K562 (cell line): Measurements from ENCODE around the gene SEMA5A. TPM values are rescaled to one million over a fixed set of nuclear protein-coding genes. Genes with fewer than 3 reads are reported as not detected.

Experiments used
- ATAC-seq: fragments of 200-7000 bp; cut with Tn5 transposase; 3 replicates; pipeline ENCODE4 v1.9.1; 2020; ENCODE audit warnings: moderate library complexity
- BruUV-seq: library from RNA; stranded (reverse); fragments of 400-500 nt; replicated peaks from 2 replicates; lab custom pipeline; 2021; lab: Mats Ljungman, UMichigan
- CTCF ChIA-PET: fragments of 300-600 bp; formaldehyde crosslinking; extraction: SDS; loops from one replicate; lab custom pipeline; 2021; ENCODE audit warnings: low intra/inter-chr PET ratio; lab: Yijun Ruan, JAX
- POLR2A ChIA-PET: fragments of 300-600, 350-650 bp; sonication (Branson Sonifier 250); formaldehyde crosslinking; extraction: SDS; loops from one replicate; lab custom pipeline; 2021; ENCODE audit warnings: antibody characterized with exemption, inconsistent platforms; lab: Yijun Ruan, JAX
- DNase-seq, 4 experiments: peaks; one replicate each; pipeline versions ENCODE4 v3.0.0 to v3.0.0-alpha.2; 2011 to 2018; ENCODE audit warnings: low spot score in 3 of 4, mixed read lengths in 3 of 4; ENCODE audit errors: extremely low read depth in 1 of 4
- FAIRE-seq: peaks from 2 replicates; lab custom pipeline; 2011; peaks lifted over from hg19 to GRCh38; lab: Jason Lieb, UNC
- H2AFZ ChIP-seq: 2 replicates; pipeline ENCODE4 v1.6.0; 2011; ENCODE audit warnings: low read depth, low read length, control low read depth, inconsistent platforms
- H3K27ac ChIP-seq: fragments of 200-600 bp; 3 replicates; pipeline ENCODE4 v1.8.0; 2011; ENCODE audit warnings: low read depth, mild to moderate bottlenecking, control low read depth, inconsistent platforms, low read length, moderate library complexity, mixed read lengths; ENCODE audit errors: extremely low read depth
- H3K27me3 ChIP-seq, 2 experiments: fragments of 300-600 bp in 1 of 2; 2 replicates in 1 of 2; 3 replicates in 1 of 2; pipeline versions ENCODE4 v1.6.0 to v1.8.0; 2011; ENCODE audit warnings: inconsistent platforms in 2 of 2, low read length in 2 of 2, mild to moderate bottlenecking in 1 of 2, mixed read lengths in 1 of 2, moderate library complexity in 1 of 2; ENCODE audit not compliant: control insufficient read depth in 2 of 2, insufficient read depth in 2 of 2
- H3K36me3 ChIP-seq: fragments of 300-600 bp; 3 replicates; pipeline ENCODE4 v1.8.0; 2011; ENCODE audit warnings: mild to moderate bottlenecking, low read length, inconsistent platforms; ENCODE audit not compliant: control insufficient read depth, insufficient read depth
- H3K4me1 ChIP-seq, 2 experiments: fragments of 200-600 bp in 1 of 2; replicated peaks in 1 of 2; 2 replicates in 1 of 2; 3 replicates in 1 of 2; pipeline versions ENCODE4 v1.5.1 to v1.8.0; 2011; ENCODE audit warnings: inconsistent platforms in 2 of 2, low read length in 2 of 2, mild to moderate bottlenecking in 1 of 2, mixed read lengths in 1 of 2, moderate library complexity in 1 of 2; ENCODE audit not compliant: control insufficient read depth in 2 of 2, insufficient read depth in 2 of 2
- H3K4me2 ChIP-seq: 2 replicates; pipeline ENCODE4 v1.6.1; 2011; ENCODE audit warnings: low read length, control low read depth, inconsistent platforms, mixed read lengths; ENCODE audit not compliant: insufficient read depth
- H3K4me3 ChIP-seq: fragments of 200-600 bp; sonication (generic), shearing (Covaris generic); 2 replicates; pipeline ENCODE4 v1.5.1; 2016; ENCODE audit warnings: control low read depth, inconsistent platforms
- H3K79me2 ChIP-seq: fragments of 200-600 bp; 3 replicates; pipeline ENCODE4 v1.8.0; 2011; ENCODE audit warnings: low read length, inconsistent platforms; ENCODE audit not compliant: control insufficient read depth, insufficient read depth
- H3K9ac ChIP-seq, 2 experiments: 2 replicates each; pipeline versions ENCODE4 v1.6.0 to v1.6.1; 2011; ENCODE audit warnings: low read depth in 2 of 2, low read length in 2 of 2, control low read depth in 1 of 2, inconsistent platforms in 1 of 2, mild to moderate bottlenecking in 1 of 2, mixed read lengths in 1 of 2; ENCODE audit not compliant: insufficient read depth in 1 of 2
- H3K9me1 ChIP-seq: one replicate; pipeline ENCODE4 v1.6.0; 2011; ENCODE audit warnings: inconsistent platforms, mild to moderate bottlenecking, low read length, moderate library complexity; ENCODE audit not compliant: control insufficient read depth, insufficient read depth
- H3K9me3 ChIP-seq: replicated peaks from 2 replicates; pipeline ENCODE4 v1.5.1; 2011; ENCODE audit warnings: low read depth, low read length, inconsistent platforms; ENCODE audit not compliant: control insufficient read depth, insufficient read depth
- H4K20me1 ChIP-seq: replicated peaks from 2 replicates; pipeline ENCODE4 v1.6.1; 2011; ENCODE audit warnings: low read length, inconsistent platforms, mixed read lengths; ENCODE audit not compliant: control insufficient read depth, insufficient read depth
- CAMTA2 ChIP-seq: fragments of 250-450 bp; sonication (Bioruptor Pico); conservative IDR thresholded peaks from 2 replicates; pipeline ENCODE4 v1.5.1; 2022
- CBX5 ChIP-seq: IDR thresholded peaks from 2 replicates; pipeline ENCODE4 v1.6.1; 2014; ENCODE audit warnings: low read depth, borderline replicate concordance
- SETDB1 ChIP-seq: IDR thresholded peaks from one replicate; pipeline ENCODE4 v1.6.1; 2012; ENCODE audit warnings: low read length, control low read depth, inconsistent platforms
- SP2 ChIP-seq: IDR thresholded peaks from 2 replicates; pipeline ENCODE4 v1.6.1; 2011; ENCODE audit warnings: mild to moderate bottlenecking, low read depth, low read length, moderate library complexity; ENCODE audit not compliant: poor library complexity, severe bottlenecking; ENCODE audit errors: extremely low read depth
- ZEB2 ChIP-seq: fragments of 450-650 bp; IDR thresholded peaks from 2 replicates; pipeline ENCODE4 v1.6.1; 2016
- ZNF347 ChIP-seq: fragments of 450-650 bp; formaldehyde crosslinking; IDR thresholded peaks from 2 replicates; pipeline ENCODE4 v1.4.0; 2020; ENCODE audit warnings: low read depth, mild to moderate bottlenecking, moderate library complexity
- ZNF699 ChIP-seq: fragments of 250-450 bp; sonication (Bioruptor Pico); IDR thresholded peaks from 2 replicates; pipeline ENCODE4 v1.8.0; 2021; ENCODE audit warnings: mild to moderate bottlenecking, moderate library complexity; ENCODE audit not compliant: insufficient replicate concordance
- WGBS: fragments of 100-300 bp; shearing (Covaris generic); methylation state at CpG from one replicate; pipeline ENCODE4 v1.1.6; 2016; ENCODE audit warnings: low coverage, mixed read lengths; ENCODE audit not compliant: insufficient coverage; ENCODE audit errors: missing lambda C conversion rate; 5-methylcytosine and 5-hydroxymethylcytosine counted together
- in situ Hi-C: fragments of 300-500 bp; cut with MboI; formaldehyde crosslinking; loops from 4 replicates; pipeline ENCODE4 v1.15.0; 2018; ENCODE audit warnings: inconsistent platforms, mixed read lengths
- intact Hi-C: fragments of 100-400 bp; cut with micrococcal nuclease; formaldehyde crosslinking; loops from 2 replicates; pipeline ENCODE4 v1.14.2; 2022
- polyA plus RNA-seq, 8 experiments: library from polyadenylated mRNA; depleted of rRNA in 4 of 8; stranded (reverse) in 5 of 8; unstranded in 3 of 8; fragments of >200 nt; fragmentation: Nextera tagmentation in 2 of 8; fragmentation: Illumina TruSeq in 1 of 8; extraction: Ambion mirVana in 2 of 8; extraction: Trizol in 1 of 8; gene quantifications; 2 replicates each; pipeline versions ENCODE4 v1.2.1 to v1.2.3, GENCODE V29; 2011 to 2014; ENCODE audit warnings: inconsistent platforms in 1 of 8, missing spikeins in 1 of 8
- total RNA-seq, 7 experiments: library from RNA; depleted of rRNA in 6 of 7; stranded (reverse); fragments of >200 nt in 6 of 7; fragmentation: Illumina TruSeq in 2 of 7; extraction: Trizol in 2 of 7; gene quantifications; 2 replicates each; pipeline versions ENCODE4 v1.2.1 to v1.2.3, GENCODE V29; 2011 to 2021; ENCODE audit warnings: low replicate concordance in 1 of 7
- TF ChIP-seq, protein P1 (sequence below): conservative IDR thresholded peaks from 2 replicates; pipeline ENCODE4 v1.6.1; 2011; ENCODE audit warnings: low read depth, mild to moderate bottlenecking, low read length; ENCODE audit not compliant: control insufficient read depth

Gene SEMA5A
- total and polyA plus RNA-seq, 9 of the 15 experiments (the other 6 are each of a cell fraction or from before 2014, with no cell fraction given), result 0.02 TPM; not detected in 8

DNA sequence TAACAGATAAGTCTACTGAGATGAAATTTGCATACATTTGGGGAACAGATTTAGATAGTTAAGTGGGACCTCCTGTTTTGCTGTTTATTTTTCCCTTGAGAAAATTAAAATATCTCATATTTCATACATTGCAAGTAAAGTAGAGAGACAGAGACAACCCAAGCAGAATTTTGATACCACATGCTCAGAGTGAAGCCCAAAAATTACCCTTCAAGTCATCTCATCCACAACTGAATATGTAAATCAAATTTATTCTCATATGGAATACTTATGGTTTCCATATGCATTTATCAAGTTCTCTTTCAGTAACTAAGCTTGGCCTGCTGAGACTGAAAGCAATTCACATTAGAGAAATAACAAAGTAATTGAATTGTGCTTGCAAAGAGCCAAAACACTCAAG, 474.4 kb downstream of the SEMA5A start (continued):
- TF ChIP-seq ZNF699 (CRISPR knock-in tag) (no peak), ZNF347 (CRISPR knock-in tag) (no peak), CAMTA2 (CRISPR knock-in tag) (no peak), ZEB2 (no peak), SETDB1 (no peak), CBX5 (no peak)
- TF ChIP-seq, protein P1, sequence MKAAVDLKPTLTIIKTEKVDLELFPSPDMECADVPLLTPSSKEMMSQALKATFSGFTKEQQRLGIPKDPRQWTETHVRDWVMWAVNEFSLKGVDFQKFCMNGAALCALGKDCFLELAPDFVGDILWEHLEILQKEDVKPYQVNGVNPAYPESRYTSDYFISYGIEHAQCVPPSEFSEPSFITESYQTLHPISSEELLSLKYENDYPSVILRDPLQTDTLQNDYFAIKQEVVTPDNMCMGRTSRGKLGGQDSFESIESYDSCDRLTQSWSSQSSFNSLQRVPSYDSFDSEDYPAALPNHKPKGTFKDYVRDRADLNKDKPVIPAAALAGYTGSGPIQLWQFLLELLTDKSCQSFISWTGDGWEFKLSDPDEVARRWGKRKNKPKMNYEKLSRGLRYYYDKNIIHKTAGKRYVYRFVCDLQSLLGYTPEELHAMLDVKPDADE, result no peak

DNA sequence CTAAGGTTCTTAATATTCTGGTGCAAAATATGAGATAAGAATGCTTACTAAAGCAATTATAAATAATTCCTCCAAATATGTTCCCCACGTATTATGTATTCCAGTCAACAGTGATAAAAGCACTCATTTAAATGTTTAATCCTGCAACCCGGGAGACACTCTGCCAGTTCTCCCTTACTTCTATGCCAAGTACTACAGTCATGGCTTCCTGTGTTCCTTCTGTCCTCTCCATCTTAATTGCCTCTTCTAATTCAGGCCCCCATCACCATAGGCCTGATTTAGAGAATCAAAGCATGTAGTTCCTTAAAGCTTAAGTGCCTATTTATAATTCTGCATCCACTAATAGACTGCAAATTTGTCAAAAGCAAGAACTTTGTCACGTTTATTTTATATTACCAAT, 474.8 kb downstream of the SEMA5A start:
- no peak overlapping the region for H3K4me3 ChIP-seq
- ATAC-seq (no peak), DNase-seq (no peak), FAIRE-seq (no peak)
- no peak for TF ChIP-seq SP2
- H3K4me1 ChIP-seq, result no peaks in the 10 kb centered on the region
- no peak overlapping the region for H2AFZ ChIP-seq
- no peaks in the 10 kb centered on the region for H3K9me3 ChIP-seq
- no peaks in the 10 kb centered on the region for H3K9me1 ChIP-seq
- no peak overlapping the region for H3K9ac ChIP-seq
- no peak overlapping the region for H3K4me2 ChIP-seq
- H3K79me2 ChIP-seq, result no peaks in the 10 kb centered on the region
- in situ Hi-C loops, result no loop called here
- WGBS, result 0% methylated on average over 3 of the region's 3 CpGs
- no peak overlapping the region for H3K27ac ChIP-seq
- H3K36me3 ChIP-seq, result no peaks in the 10 kb centered on the region
- no TSS peak for BruUV-seq
- intact Hi-C loops, result no loop called here
- POLR2A ChIA-PET, result no interaction called here
- H3K27me3 ChIP-seq, result no peaks in the 10 kb centered on the region
- no peaks in the 10 kb centered on the region for H4K20me1 ChIP-seq
- CTCF ChIA-PET, result no interaction called here
